Stimulated activated CD4-positive, alpha-beta T cell treated with anti-CD3 and anti-CD28 coated beads, Interleukin-4, amount 100 ng/mL, for 24 hours (primary cell): ENCODE results near the gene TIGD2.
"Not testable (repeated sequence)": the region's sequence is repeated elsewhere in the genome, so short reads cannot be mapped to it uniquely, and the experiment has no call there.

Experiments used
- DNase-seq: peaks from one replicate; pipeline ENCODE4 v3.0.0-alpha.2; 2020

TIGD2 gene

DNA sequence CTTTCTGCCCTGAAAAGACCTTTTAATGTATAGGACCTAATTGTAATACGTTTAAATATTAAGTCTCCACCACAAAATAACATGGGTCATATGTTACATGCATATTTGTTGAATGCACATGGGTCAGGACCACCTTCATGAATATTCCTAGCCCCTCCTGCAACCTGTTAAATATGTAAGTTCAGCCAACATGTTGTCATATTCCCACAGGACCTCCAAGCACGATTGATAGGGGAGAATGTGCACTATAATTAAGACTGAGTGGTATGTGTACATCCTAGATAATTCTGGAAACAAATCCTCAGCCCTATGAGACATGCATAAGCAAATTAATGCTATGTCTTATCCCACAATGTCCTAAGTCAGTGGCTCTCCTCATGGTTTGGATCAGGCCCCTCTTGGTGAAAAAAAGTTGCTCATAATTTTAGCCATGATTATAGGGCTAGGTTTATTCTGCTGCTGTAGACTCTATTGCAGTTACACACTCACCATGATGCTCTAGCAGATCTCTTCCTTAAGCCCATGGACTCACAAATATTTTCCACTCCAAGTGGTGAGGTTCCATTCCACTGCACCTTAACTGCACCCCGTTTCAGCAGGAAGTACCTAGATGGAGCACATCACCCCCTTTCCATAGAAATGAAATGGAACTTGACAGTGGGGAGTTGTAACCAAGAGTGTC is 10.2 kb downstream of the TIGD2 start:
- DNase-seq: no peak

DNA sequence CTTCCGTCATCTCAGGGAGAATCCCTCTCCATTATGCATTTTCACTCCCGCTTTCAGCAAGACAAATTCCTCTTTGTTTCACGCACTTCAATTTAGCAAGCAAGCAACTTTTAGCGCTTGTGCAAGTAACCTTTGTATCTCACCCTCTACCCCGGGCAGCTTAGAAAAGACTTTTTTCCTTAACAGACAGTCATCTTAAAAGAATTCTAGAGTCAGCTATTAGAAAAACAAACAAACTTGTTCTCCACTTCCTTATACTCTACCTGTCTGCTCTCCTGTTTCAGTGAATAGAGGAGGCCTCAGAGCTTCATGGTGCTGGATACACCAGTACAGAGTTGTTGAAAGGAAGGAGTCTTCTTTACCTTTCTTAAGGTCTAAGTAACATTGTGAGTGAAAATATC is 12.1 kb downstream of the TIGD2 start:
- DNase-seq: no peak

DNA sequence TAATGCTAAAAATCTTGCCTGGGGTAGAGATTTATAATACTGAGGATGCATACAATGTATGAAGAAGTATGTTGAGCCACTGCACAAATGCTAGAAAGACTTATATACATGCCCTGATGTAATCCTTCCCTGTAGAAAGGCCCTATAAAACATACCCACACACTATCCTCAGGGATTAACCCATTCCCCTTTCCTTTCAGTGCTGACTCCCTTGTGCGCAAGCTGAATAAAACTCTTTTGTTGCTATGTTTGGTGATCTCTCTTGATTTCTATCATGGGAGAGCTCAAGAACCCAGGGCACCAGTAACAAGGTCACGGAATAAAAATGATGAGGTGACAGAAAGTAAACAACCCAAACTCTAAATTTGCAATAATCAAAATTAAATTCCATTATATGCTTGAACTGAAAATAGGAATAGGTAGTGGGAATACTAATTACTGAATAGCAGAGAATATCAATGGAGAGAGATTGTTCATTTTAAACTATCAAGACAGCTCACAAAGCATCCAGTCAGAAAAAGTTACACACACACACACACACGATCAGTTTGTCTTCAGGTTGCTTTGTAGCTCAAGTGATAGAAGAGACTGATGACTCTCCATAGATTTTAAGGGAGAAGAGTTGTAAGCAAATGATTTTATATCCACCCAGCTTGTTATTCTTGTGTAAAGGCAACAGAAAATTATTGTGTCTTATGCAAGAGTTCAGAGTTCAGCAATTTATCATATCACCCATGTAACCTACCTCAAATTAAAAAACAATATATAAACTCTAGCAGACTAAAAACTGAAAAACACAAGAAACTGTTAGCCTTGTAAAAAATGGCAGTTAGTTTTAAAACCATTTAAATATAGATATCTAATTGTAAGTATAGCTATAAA is 14.8 kb downstream of the TIGD2 start:
- DNase-seq: no peak

DNA sequence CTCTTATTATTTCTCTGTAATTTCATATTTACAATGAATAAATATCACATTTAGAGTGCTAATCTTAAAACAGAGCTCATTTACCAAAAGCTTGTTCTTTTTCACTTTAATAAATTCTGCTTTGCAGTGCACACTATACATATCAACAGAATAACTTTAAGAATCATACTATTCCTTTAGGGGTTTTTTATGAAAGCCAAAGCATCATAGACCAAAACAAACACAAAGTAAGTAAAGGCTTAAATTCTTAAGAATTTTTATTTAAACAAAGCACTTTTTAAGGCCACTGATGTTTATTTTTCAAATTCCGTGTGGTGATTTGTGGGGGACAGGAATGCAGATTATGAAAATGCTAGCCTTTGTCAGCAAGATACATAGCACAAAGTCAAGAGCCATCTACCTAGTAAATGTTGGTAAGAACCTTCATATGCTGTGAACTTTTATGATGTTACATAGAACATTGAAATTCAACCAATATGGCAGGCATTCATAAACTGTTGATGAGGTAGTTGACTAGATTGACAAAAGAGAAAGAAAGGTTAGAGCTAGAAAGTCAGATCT is 17.8 kb downstream of the TIGD2 start:
- DNase-seq: no peak

DNA sequence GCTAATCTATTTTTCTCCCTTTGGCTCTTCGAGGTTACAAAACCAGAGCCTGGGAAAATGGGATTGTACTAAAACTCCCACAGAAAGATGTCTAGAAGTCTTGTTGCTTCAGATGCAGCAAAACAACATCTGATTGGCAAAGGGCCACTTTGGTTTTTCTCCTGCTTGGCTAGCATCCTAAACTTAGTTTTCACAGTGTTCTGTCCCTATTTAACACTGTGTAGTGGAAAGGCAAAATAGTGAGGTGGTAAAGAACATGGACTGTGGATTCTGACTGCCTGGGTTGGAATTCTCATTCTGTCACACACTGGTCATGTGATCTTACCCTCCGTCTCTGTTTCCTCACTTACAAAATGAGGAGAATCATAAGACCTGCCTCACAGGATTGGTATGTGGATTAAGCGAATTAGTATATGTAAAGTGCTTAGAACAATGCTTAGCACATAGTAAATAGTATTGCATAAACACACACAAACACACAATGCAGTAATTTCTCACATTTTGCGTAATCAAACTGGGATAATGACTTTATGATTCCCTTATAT is 23.5 kb downstream of the TIGD2 start:
- no peak for DNase-seq

DNA sequence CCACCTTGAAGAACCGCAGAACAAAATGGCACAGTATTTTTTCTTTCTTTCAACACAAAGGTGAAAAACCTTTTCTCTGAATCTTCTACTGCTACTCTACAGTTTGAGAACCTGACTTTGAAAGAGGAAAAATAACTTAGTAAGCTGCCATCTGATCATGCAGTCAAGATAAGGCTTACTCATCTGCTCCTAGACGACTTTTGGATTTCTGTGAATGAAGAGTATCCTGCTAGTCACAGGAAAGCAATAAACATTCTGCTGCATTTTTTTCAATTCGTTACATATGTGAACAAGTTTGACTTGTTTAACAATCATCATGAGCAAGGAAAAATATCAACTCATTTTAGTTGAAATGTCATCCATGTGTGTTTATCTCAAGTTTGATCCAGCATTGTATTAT is 25.2 kb downstream of the TIGD2 start:
- DNase-seq: no peak

DNA sequence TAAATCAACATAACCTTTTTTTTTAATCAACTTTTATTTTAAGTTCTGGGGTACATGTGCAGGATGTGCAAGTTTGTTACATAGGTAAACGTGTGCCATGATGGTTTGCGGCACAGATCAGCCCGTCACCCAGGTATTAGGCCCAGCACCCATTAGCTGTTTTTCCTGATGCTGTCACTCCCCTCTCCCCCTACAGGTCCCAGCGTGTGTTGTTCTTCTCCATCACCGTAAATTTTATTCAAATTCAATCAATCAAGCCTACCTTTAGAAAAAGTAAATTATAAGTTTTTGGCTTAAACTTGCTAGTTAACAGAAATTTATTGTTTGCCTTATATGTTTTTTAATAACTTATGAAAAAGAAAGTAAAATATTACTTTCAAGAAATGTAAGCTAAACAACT is 25.9 kb downstream of the TIGD2 start:
- DNase-seq: no peak

DNA sequence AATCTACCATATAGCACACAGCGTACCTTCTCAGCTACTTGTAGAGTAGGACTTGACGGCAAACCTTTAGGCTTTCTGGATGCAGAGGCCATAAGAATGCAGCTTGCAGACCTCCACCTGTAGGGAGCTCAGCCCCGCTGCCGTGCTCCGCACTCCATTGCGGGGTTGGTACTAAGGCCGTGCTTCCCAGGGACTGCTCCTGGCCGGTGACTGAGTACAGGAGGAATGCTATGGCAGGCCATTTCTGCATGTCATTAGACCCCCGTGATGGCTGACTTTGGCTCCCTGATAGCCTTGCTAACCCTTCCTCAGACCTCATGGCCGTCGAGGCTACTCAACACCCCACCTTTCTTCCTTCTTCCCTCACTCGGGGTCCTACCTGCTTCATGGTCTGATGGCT is 26.4 kb downstream of the TIGD2 start:
- DNase-seq: no peak

DNA sequence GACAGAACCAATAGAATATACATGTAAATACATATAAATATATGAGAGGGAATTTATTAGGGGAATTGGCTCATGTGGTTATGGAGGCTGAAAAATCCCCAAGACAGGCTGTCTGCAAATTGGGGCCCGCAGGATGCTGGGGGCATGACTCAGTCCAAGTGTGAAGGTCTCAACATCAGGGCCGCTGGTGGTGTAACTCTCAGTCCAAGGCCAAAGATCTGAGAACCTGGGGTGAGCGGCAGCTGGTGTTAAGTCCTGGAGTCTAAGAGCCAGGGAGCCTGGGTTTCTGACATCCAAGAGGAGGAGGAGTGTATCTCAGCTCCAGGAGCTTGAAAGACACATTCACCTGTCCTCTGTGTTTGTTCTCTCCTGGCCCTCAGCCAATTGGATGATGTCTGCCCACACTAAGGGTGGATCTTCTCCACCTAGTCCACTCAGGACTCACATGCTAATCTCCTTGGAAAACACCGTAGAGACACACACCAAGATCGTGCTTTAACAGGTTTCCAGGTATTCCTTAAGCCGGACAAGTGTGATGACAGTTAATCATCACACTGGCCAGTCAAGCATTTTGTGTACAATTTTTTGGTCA is 28.9 kb downstream of the TIGD2 start:
- DNase-seq: no peak

DNA sequence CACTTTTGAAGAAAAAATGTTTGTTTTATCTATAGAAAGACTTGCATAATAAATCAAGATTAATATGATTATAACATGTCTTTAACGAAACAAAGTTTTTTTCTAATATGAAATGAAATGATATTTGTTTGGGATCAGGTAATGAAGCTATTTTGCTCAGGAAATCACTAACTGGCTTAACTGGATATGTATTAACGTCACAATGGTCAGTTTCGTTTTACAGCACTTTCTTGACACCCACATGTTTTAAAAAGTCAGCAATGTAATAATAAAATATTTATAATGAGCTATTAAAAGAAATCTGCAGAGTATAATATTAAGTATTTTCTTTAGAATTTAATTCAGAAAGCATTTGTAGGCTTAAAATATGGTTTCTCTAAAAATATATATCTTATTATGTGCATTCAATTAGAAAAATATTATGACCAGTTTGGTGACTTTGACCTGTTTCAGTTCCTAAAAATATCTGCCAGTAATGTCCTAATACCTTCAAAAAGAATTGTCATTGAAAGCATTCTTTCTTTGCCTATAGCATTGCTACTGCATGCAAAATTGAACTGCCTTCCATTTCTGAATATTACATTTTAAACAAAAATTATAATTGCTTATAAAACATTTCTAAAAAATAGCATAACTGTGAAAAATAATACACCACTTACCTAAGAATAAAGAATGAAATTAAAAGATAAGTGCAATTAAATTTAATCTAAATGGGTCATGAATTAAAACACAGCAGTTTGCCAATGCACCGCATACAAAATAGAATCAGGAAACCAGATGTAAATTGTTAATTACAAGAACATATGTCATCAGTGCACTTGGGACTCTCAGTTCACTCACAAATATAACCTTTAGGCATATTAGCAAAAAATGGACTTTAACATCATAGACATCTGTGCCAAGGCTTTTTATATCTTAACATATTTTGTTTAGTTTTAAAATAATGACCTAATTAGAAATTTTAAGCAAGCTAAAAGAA is 31.6 kb downstream of the TIGD2 start:
- DNase-seq: no peak

DNA sequence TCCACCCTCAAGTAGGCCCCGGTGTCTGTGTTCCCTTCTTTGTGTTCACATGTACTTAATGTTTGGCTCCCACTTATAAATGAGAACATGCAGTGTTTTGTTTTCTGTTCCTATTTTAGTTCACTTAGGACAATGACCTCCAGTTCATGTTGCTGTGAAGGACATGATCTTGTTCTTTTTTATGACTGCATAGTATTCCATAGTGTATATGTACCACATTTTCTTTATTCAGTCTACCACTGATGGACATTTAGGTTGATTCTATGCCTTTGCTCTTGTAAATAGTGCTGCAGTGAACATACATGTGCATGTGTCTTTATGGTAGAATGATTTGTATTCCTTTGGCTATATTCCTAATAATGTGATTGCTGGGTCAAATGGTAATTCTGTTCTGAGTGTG is 33.3 kb downstream of the TIGD2 start:
- not testable (repeated sequence) for DNase-seq

DNA sequence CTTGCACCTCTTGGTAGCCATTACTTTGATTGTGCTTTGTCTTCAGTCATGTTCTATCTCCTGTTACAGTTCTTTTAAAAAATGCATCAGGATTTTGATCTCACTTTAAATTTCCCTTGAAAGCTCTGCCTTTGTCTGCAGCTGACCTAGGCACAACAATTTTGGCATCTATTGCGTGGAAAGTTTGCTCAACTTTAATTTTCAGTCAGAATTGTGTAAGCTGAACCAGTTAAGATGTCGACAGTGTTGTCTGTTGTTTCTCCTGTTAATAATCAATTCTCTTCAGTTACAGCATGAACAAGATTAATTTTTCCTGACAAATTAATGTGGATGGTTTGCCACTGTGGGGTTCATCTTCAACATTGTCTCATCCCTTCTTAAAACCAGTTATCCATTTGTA is 34.9 kb downstream of the TIGD2 start:
- no peak for DNase-seq

DNA sequence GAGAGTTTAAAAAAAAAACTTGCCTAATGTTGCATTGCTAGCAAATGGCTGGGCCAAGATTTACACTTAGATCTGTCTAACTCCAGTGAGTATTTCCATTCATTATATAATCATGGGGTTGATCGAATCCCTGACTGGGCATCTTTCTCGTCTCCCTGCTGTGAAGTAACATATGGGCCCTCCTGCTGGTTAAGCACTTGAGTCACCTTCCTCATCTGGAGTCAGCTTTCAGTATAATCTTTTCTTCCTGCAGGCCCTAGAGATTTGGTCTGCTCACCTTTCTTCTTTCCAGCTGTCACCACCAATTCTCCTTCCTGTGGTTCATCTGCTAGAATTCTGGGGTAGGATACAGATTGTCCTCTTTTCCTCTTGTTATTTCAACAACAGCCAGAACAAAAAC is 41.6 kb downstream of the TIGD2 start:
- DNase-seq: no peak

DNA sequence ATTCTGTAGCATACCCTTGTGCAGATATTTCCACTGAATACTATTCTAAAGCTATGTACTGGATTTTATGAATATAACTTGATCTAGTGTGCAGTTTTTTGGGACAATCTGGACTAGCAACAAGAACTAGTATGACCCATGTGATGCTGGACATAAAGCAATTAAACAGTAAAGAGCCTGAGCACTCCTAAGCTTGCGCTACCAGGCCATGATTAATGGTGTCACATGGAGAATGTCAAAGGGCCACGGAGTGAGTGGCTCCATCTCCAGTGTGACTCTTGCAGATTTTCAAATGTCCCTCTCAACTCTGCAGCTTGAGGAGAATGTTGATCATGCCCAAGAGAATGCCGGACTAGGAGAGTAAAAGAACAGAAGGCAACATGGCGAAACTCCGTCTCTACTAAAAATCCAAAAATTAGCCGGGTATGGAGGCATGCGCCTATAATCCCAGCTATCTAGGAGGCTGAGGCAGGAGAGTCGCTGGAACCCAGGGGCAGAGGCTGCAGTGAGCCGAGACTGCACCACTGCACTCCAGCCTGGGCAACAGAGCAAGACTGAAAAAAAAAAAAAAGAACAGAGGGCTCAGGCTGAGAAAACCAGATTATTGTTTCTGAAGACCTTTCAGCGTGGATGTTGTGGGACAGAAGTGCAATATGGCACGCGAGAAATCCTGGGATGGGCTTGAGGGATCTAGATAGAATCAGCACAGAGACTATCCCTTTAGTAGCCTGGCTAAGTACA is 45.0 kb downstream of the TIGD2 start:
- DNase-seq: no peak

DNA sequence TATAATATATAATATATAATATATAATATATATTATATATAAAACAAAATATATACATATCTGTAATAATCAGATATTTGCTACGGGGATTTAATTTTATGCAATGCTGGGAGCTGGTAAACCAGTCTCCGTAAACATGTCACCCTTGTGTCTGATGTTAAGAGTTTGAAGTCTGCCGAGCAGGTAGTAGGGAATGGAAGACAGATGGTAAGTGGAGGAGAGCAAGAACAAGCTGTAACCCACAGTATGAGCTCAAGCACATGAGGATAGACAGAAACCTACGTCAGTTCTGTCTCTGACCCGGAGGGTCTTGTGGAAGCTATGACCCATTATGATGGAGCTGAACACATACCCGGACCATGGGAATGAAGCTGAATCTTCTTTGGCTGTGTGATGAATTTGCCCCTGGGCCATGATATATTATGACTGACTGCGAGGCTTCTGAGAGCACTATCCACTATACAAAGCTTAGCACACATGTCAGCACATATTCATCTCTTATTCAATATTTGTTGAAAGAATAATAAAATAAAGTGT is 46.2 kb downstream of the TIGD2 start:
- no peak for DNase-seq

DNA sequence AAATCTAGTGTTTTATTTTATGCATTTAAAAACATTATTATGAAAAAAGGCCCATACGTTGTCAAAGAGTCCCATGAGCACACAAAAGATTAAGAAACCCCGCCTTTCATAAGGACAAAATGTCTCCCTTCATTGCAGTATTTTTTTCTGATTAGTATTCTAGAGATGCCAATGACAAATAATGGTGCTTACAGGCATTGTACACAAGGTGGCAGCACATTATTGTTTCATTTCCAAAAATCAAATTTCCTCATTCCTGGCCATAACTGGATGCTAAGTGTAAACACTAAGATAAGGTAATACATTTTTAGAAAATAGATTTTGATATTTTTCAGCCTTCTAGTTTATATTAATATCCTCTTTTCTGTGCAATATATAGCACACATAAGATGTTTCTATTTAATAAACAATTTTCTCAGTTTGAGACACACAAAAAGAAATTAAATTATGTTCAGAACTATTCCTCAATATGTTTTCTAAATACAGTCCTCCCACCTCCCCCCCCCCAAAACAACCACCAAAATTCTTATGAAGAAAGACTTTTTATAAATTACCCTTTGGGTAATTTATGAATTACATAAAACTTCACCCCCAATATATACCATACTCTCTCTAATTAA is 47.7 kb downstream of the TIGD2 start:
- DNase-seq: no peak

DNA sequence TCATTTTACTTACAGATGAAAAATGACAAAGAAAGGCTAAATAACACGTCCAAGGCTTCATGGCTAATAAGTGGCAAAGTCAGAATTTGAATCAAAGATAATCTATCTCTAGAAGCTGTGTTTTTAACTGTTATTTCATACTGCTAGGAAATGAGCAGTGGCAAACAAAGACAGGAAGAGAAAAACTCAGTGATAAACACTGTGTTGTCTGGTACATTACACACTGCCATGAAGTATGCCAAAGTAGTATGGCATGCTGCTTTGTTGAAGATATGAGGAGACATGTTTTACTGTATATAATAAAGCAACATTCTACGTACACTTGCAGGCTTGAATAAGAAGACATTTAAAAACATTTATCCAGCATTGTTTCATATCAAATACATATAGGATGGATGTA is 49.5 kb downstream of the TIGD2 start:
- DNase-seq: no peak

DNA sequence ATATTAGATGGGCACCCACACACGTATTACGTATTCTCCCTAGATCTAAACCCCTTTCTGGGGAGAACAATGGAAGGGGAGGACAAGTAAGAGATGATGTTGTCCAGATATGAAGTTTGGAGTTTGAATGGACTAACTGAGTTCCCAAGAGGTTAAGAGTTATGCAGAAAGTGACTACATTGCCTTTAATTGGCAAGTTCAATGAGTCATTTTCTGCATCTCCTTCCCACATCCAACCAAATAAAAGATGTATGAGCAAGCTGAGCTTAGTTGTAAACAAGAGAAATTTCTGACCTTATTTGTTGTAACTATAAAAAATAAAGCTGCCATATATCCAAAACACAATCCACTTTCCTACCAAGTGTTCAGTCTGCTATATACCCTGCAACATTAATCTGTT is 50.5 kb downstream of the TIGD2 start:
- DNase-seq: no peak

DNA sequence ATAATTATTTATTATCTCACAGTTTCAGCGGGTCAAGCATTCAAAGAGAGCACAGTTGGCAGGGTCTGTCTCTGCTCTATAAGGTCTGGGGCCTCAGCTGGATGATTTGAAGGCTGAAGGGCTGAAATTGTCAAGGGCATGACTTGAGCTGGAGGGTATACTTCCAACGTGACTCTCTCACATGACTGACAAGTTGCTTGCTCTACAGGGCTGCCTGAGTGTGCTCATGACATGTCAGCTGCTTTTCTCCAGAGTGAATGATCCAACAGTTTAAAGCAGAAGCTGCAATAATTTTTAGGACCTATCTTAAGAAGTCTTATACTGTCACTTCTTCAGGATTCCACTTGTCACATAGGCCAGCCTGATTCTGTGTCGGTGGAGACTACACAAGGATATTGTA is 51.2 kb downstream of the TIGD2 start:
- DNase-seq: no peak

DNA sequence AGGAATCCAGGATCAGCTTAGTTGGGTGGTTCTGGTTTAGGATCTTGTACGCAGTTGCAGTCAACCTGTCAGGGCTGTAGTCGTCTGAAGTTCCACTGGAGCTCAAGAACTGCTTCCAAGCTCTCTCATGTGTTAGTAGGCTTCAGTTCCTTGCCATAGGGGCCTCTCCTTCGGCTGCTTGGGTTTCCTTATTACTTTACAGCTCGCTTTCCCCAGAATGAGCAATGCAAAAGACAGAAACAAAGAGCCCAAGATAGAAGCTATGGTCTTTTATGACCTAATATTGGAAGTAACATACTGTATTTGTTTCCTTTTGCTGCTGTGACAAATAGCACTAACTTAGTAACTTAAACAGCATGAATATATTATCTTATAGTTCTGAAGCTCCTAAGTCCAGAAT is 51.7 kb downstream of the TIGD2 start:
- DNase-seq: no peak

DNA sequence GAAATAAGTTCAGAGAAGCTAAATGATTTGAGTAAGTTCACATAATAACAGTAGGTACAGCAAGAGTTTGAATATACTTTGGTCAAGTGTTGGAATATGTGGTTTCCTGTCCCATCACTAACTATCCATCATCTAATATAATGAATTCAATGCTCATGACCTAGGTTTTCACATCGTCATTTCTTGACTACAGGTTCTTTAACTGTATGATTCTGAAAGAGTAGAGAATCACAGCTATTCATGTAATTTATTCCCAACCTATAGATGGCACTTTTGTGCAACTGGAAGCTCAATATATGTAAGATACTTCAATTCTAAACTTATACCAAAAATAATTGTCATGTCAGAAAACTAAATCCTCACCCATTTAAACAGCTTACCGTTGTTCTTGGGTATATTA is 53.1 kb downstream of the TIGD2 start:
- no peak for DNase-seq
